H9 (cell line): Measurements from ENCODE around the gene RASAL1. TPM values are rescaled to one million over a fixed set of nuclear protein-coding genes. Genes with fewer than 3 reads are reported as not detected.

Experiments
- DNase-seq: peaks from one replicate; pipeline ENCODE4 v3.0.0-alpha.2; 2017
- H2AFZ ChIP-seq: one replicate; pipeline ENCODE4 v1.6.1; 2013; ENCODE audit warnings: mild to moderate bottlenecking, low read length, control low read depth, moderate library complexity
- H2AK5ac ChIP-seq: 2 replicates; pipeline ENCODE4 v1.6.1; 2013; ENCODE audit warnings: low read length, control low read depth, mixed read lengths; ENCODE audit not compliant: insufficient read length
- H2BK120ac ChIP-seq: one replicate; pipeline ENCODE4 v1.6.1; 2013; ENCODE audit warnings: low read depth, mild to moderate bottlenecking, low read length, control low read depth, inconsistent platforms; ENCODE audit not compliant: poor library complexity, severe bottlenecking
- H2BK12ac ChIP-seq: 2 replicates; pipeline ENCODE4 v1.6.1; 2013; ENCODE audit warnings: low read length, control low read depth, mixed read lengths, low read depth; ENCODE audit not compliant: insufficient read length
- H2BK15ac ChIP-seq: 2 replicates; pipeline ENCODE4 v1.6.1; 2013; ENCODE audit warnings: low read depth, low read length, control low read depth
- H2BK20ac ChIP-seq: one replicate; pipeline ENCODE4 v1.6.1; 2013; ENCODE audit warnings: low read depth, mild to moderate bottlenecking, low read length, control low read depth, inconsistent platforms; ENCODE audit not compliant: poor library complexity, severe bottlenecking
- H2BK5ac ChIP-seq: 2 replicates; pipeline ENCODE4 v1.6.1; 2013; ENCODE audit warnings: low read length, control low read depth, mixed read lengths; ENCODE audit not compliant: insufficient read length
- H3K14ac ChIP-seq: 2 replicates; pipeline ENCODE4 v1.6.1; 2013; ENCODE audit warnings: low read length, control low read depth; ENCODE audit not compliant: insufficient read depth
- H3K18ac ChIP-seq: 2 replicates; pipeline ENCODE4 v1.6.1; 2013; ENCODE audit warnings: low read depth, mild to moderate bottlenecking, mixed read lengths, low read length, control low read depth; ENCODE audit not compliant: insufficient read length
- H3K23ac ChIP-seq: 2 replicates; pipeline ENCODE4 v1.6.1; 2013; ENCODE audit warnings: low read length, control low read depth, mixed read lengths, low read depth; ENCODE audit not compliant: insufficient read length
- H3K23me2 ChIP-seq: 2 replicates; pipeline ENCODE4 v1.6.1; 2013; ENCODE audit warnings: low read depth, mild to moderate bottlenecking, mixed read lengths, low read length, control low read depth; ENCODE audit not compliant: insufficient read length, poor library complexity, severe bottlenecking
- H3K27ac ChIP-seq: 2 replicates; pipeline ENCODE4 v1.5.1; 2013; ENCODE audit warnings: low read length, control low read depth, mixed read lengths, low read depth; ENCODE audit not compliant: insufficient read length
- H3K27me3 ChIP-seq: 2 replicates; pipeline ENCODE4 v1.6.1; 2013; ENCODE audit warnings: low read length, control low read depth, inconsistent platforms; ENCODE audit not compliant: insufficient read depth
- H3K4ac ChIP-seq: 2 replicates; pipeline ENCODE4 v1.6.1; 2013; ENCODE audit warnings: low read depth, mild to moderate bottlenecking, control low read depth, inconsistent platforms, low read length, moderate library complexity
- H3K4me1 ChIP-seq: 2 replicates; pipeline ENCODE4 v1.6.1; 2013; ENCODE audit warnings: low read length, control low read depth, inconsistent platforms; ENCODE audit not compliant: insufficient read depth
- H3K4me2 ChIP-seq: 2 replicates; pipeline ENCODE4 v1.6.1; 2013; ENCODE audit warnings: low read length, control low read depth, mixed read lengths; ENCODE audit not compliant: insufficient read length, insufficient read depth
- H3K56ac ChIP-seq: 2 replicates; pipeline ENCODE4 v1.6.1; 2013; ENCODE audit warnings: low read depth, mild to moderate bottlenecking, mixed read lengths, low read length, control low read depth; ENCODE audit not compliant: insufficient read length
- H3K79me1 ChIP-seq: 2 replicates; pipeline ENCODE4 v1.6.1; 2013; ENCODE audit warnings: low read depth, mild to moderate bottlenecking, moderate library complexity, low read length, control low read depth, inconsistent platforms; ENCODE audit not compliant: insufficient read depth, poor library complexity, severe bottlenecking
- H3K79me2 ChIP-seq: 2 replicates; pipeline ENCODE4 v1.6.1; 2013; ENCODE audit warnings: low read length, control low read depth, inconsistent platforms; ENCODE audit not compliant: insufficient read depth
- H3K9ac ChIP-seq: 2 replicates; pipeline ENCODE4 v1.6.1; 2013; ENCODE audit warnings: low read length, control low read depth, mixed read lengths; ENCODE audit not compliant: insufficient read length; ENCODE audit errors: extremely low read depth
- H3K9me3 ChIP-seq: one replicate; pipeline ENCODE4 v1.6.1; 2013; ENCODE audit warnings: low read depth, low read length, inconsistent platforms; ENCODE audit not compliant: control insufficient read depth
- H3T11ph ChIP-seq: one replicate; pipeline ENCODE4 v1.6.1; 2013; ENCODE audit warnings: mild to moderate bottlenecking, low read length, control low read depth, inconsistent platforms
- H4K20me1 ChIP-seq: one replicate; pipeline ENCODE4 v1.6.1; 2013; ENCODE audit not compliant: control insufficient read depth, insufficient read length, insufficient read depth
- H4K5ac ChIP-seq: 2 replicates; pipeline ENCODE4 v1.6.1; 2013; ENCODE audit warnings: low read depth, mild to moderate bottlenecking, mixed read lengths, low read length, control low read depth; ENCODE audit not compliant: insufficient read length
- H4K8ac ChIP-seq: replicated peaks from 2 replicates; pipeline ENCODE4 v1.6.1; 2013; ENCODE audit warnings: low read length, control low read depth, mixed read lengths, low read depth; ENCODE audit not compliant: insufficient read length
- H4K91ac ChIP-seq: 2 replicates; pipeline ENCODE4 v1.6.1; 2013; ENCODE audit warnings: low read depth, mild to moderate bottlenecking, moderate library complexity, mixed read lengths, low read length, control low read depth; ENCODE audit not compliant: insufficient read length
- H3K27ac Mint-ChIP-seq, 3 experiments: 2 replicates in 2 of 3; 3 replicates in 1 of 3; pipeline ENCODE4 v1.8.0; 2020 to 2021; ENCODE audit warnings: mixed read lengths in 3 of 3, mild to moderate bottlenecking in 1 of 3, moderate library complexity in 1 of 3
- H3K27me3 Mint-ChIP-seq: 2 replicates; pipeline ENCODE4 v1.8.0; 2021; ENCODE audit warnings: low read depth, mild to moderate bottlenecking, moderate library complexity, mixed read lengths
- H3K36me3 Mint-ChIP-seq, 3 experiments: 2 replicates in 2 of 3; 3 replicates in 1 of 3; pipeline ENCODE4 v1.8.0; 2020 to 2021; ENCODE audit warnings: low read depth in 3 of 3, mixed read lengths in 3 of 3; ENCODE audit not compliant: insufficient read depth in 1 of 3
- H3K4me1 Mint-ChIP-seq, 2 experiments: 2 replicates each; pipeline ENCODE4 v1.8.0; 2020; ENCODE audit warnings: mixed read lengths in 2 of 2
- H3K4me3 Mint-ChIP-seq, 2 experiments: 2 replicates in 1 of 2; 3 replicates in 1 of 2; pipeline ENCODE4 v1.8.0; 2020 to 2021; ENCODE audit warnings: mild to moderate bottlenecking in 2 of 2, mixed read lengths in 2 of 2, moderate library complexity in 1 of 2
- H3K9me3 Mint-ChIP-seq, 2 experiments: 2 replicates in 1 of 2; 3 replicates in 1 of 2; pipeline ENCODE4 v1.8.0; 2020; ENCODE audit warnings: mild to moderate bottlenecking in 2 of 2, mixed read lengths in 2 of 2, moderate library complexity in 1 of 2
- WGBS: extraction: QIAGEN DNeasy Blood & Tissue Kit; methylation state at CpG from one replicate; pipeline ENCODE4 v1.1.7; 2013; ENCODE audit warnings: missing lambda C conversion rate, low lambda C conversion rate, mixed read lengths; ENCODE audit not compliant: insufficient read length; ENCODE audit errors: extremely low coverage; 5-methylcytosine and 5-hydroxymethylcytosine counted together
- total RNA-seq: library from RNA; stranded (reverse); gene quantifications from 2 replicates; pipeline ENCODE4 v1.2.1, GENCODE V29; 2021
- TF ChIP-seq, protein P1 (sequence below): fragments of 200-600 bp; sonication (generic); conservative IDR thresholded peaks from 3 replicates; pipeline ENCODE4 v1.8.0; 2021; ENCODE audit warnings: antibody characterized with exemption, mild to moderate bottlenecking

The RASAL1 gene
- total RNA-seq, 1 experiment from 2014 or later, result 2.3 TPM

DNA sequence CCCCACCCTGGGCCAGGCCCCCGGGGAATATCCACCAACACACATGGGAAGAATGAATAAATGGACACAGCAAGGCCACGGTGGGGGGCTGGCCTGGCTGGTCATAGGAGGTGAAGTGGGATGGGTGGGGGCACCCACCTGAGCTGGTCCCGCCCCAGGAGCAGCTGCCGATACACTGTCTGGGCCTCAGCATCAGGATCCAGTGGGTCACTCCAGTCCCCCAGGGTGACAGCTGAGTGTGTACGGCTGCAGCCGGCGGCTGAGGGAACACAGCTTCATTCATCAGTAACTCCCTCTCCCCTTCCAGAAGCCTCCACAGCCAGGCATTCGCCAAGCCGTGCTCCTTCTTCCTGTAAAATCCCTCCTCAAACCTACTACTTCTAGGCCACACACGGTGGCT lies 33.8 kb downstream of the RASAL1 start:
- peaks cover 4% of the 10 kb centered on the region for H4K20me1 ChIP-seq
- H3K4me2 ChIP-seq, result no peak overlapping the region
- no peak overlapping the region for H3K18ac ChIP-seq
- H2BK12ac ChIP-seq, result no peak overlapping the region
- no peak overlapping the region for H3K14ac ChIP-seq
- H2BK5ac ChIP-seq, result no peak overlapping the region
- H3K23me2 ChIP-seq, result peaks cover 4% of the 10 kb centered on the region
- Mint-ChIP-seq H3K4me1 (peaks cover 9 to 23% of the 10 kb centered on the region in 2 experiments), H3K27me3 (peaks cover 1% of the 10 kb centered on the region), H3K4me3 (no peak overlapping the region), H3K36me3 (no peaks in the 10 kb centered on the region), H3K9me3 (no peaks in the 10 kb centered on the region), H3K27ac (no peak overlapping the region)
- H3K4me1 ChIP-seq, result no peaks in the 10 kb centered on the region
- no peaks in the 10 kb centered on the region for H3K9me3 ChIP-seq
- no peak for DNase-seq
- no peak overlapping the region for H3K9ac ChIP-seq
- TF ChIP-seq, protein P1, sequence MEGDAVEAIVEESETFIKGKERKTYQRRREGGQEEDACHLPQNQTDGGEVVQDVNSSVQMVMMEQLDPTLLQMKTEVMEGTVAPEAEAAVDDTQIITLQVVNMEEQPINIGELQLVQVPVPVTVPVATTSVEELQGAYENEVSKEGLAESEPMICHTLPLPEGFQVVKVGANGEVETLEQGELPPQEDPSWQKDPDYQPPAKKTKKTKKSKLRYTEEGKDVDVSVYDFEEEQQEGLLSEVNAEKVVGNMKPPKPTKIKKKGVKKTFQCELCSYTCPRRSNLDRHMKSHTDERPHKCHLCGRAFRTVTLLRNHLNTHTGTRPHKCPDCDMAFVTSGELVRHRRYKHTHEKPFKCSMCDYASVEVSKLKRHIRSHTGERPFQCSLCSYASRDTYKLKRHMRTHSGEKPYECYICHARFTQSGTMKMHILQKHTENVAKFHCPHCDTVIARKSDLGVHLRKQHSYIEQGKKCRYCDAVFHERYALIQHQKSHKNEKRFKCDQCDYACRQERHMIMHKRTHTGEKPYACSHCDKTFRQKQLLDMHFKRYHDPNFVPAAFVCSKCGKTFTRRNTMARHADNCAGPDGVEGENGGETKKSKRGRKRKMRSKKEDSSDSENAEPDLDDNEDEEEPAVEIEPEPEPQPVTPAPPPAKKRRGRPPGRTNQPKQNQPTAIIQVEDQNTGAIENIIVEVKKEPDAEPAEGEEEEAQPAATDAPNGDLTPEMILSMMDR, result no peak
- H4K91ac ChIP-seq, result no peak overlapping the region
- no peak overlapping the region for H3T11ph ChIP-seq
- H4K5ac ChIP-seq, result no peak overlapping the region
- no peak overlapping the region for H3K23ac ChIP-seq
- H2BK120ac ChIP-seq, result no peak overlapping the region
- H2BK20ac ChIP-seq, result no peak overlapping the region
- H3K4ac ChIP-seq, result no peak overlapping the region
- H2AK5ac ChIP-seq, result no peak overlapping the region
- no peaks in the 10 kb centered on the region for H3K79me1 ChIP-seq
- H3K79me2 ChIP-seq, result no peaks in the 10 kb centered on the region
- no peak overlapping the region for H2BK15ac ChIP-seq
- no peak overlapping the region for H4K8ac ChIP-seq
- no peaks in the 10 kb centered on the region; the same call in 1 of the 2 replicates for H3K27me3 ChIP-seq
- no peak overlapping the region for H2AFZ ChIP-seq
- H3K56ac ChIP-seq, result no peak overlapping the region
- no CpG with 5 or more reads among the region's 10 CpGs for WGBS
- no peak overlapping the region for H3K27ac ChIP-seq
